RWPE2 (cell line): ENCODE results near the gene FMNL3.
A peak's percentile ranks its signal among the peaks of the same experiment; 100 is the strongest.

Experiments used
- ATAC-seq: fragments of 200-7000 bp; cut with Tn5 transposase; 3 replicates; pipeline ENCODE4 v1.9.1; 2021; ENCODE audit warnings: low read depth
- DNase-seq: peaks from one replicate; pipeline ENCODE4 v3.0.0-alpha.2; 2020; ENCODE audit warnings: low spot score
- H3K27ac ChIP-seq: fragments of 450-650 bp; 2 replicates; pipeline ENCODE4 v1.5.1; 2017; ENCODE audit warnings: mild to moderate bottlenecking; ENCODE audit not compliant: poor library complexity, severe bottlenecking
- H3K27me3 ChIP-seq: fragments of 250-450 bp; sonication (Bioruptor Pico); 2 replicates; pipeline ENCODE4 v1.5.1; 2021; ENCODE audit warnings: mild to moderate bottlenecking, moderate library complexity; ENCODE audit not compliant: insufficient read depth, poor library complexity, severe bottlenecking
- H3K36me3 ChIP-seq: fragments of 250-450 bp; sonication (Bioruptor Pico); 2 replicates; pipeline ENCODE4 v1.5.1; 2020; ENCODE audit warnings: low read depth, mild to moderate bottlenecking, moderate library complexity
- H3K4me1 ChIP-seq: fragments of 250-450 bp; sonication (Bioruptor Pico); 2 replicates; pipeline ENCODE4 v1.5.1; 2021; ENCODE audit warnings: mild to moderate bottlenecking, moderate library complexity; ENCODE audit not compliant: insufficient read depth, poor library complexity, severe bottlenecking
- H3K4me3 ChIP-seq: fragments of 250-450 bp; sonication (Bioruptor Pico); 2 replicates; pipeline ENCODE4 v1.5.1; 2021; ENCODE audit warnings: mild to moderate bottlenecking, moderate library complexity; ENCODE audit not compliant: severe bottlenecking
- H3K9me3 ChIP-seq: fragments of 250-450 bp; sonication (Bioruptor Pico); 2 replicates; pipeline ENCODE4 v1.5.1; 2021; ENCODE audit warnings: mild to moderate bottlenecking, moderate library complexity; ENCODE audit not compliant: severe bottlenecking
- TF ChIP-seq, protein P1 (sequence below): fragments of 450-650 bp; IDR thresholded peaks from one replicate; pipeline ENCODE4 v1.5.1; 2017; ENCODE audit warnings: mild to moderate bottlenecking, moderate library complexity; ENCODE audit not compliant: poor library complexity, severe bottlenecking

The FMNL3 gene

DNA sequence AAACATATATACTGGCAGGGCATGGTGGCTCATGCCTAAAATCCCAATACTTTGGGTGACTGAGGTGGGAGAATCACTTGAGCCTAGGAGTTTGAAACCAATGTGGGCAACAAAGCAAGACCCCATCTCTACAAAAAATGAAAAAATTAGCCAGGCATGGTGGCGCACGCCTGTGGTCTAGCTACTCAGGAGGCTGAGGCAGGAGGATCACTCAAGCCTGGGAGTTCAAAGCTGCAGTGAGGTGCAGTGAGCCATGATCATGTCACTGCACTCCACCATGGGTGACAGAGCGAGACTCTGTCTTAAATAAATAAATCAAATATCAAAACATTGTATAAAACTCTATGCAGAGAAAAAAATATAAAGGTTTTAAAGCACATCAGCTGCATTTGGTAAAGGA, 5.2 kb downstream of the FMNL3 start:
- DNase-seq = no peak
- TF ChIP-seq, protein P1, sequence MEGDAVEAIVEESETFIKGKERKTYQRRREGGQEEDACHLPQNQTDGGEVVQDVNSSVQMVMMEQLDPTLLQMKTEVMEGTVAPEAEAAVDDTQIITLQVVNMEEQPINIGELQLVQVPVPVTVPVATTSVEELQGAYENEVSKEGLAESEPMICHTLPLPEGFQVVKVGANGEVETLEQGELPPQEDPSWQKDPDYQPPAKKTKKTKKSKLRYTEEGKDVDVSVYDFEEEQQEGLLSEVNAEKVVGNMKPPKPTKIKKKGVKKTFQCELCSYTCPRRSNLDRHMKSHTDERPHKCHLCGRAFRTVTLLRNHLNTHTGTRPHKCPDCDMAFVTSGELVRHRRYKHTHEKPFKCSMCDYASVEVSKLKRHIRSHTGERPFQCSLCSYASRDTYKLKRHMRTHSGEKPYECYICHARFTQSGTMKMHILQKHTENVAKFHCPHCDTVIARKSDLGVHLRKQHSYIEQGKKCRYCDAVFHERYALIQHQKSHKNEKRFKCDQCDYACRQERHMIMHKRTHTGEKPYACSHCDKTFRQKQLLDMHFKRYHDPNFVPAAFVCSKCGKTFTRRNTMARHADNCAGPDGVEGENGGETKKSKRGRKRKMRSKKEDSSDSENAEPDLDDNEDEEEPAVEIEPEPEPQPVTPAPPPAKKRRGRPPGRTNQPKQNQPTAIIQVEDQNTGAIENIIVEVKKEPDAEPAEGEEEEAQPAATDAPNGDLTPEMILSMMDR = no peak
- Histone ChIP-seq H3K36me3 (no peaks in the 10 kb centered on the region), H3K27ac (no peak overlapping the region), H3K27me3 (no peaks in the 10 kb centered on the region), H3K4me3 (no peak overlapping the region), H3K4me1 (peaks cover 7% of the 10 kb centered on the region), H3K9me3 (no peaks in the 10 kb centered on the region)
- ATAC-seq = no peak

DNA sequence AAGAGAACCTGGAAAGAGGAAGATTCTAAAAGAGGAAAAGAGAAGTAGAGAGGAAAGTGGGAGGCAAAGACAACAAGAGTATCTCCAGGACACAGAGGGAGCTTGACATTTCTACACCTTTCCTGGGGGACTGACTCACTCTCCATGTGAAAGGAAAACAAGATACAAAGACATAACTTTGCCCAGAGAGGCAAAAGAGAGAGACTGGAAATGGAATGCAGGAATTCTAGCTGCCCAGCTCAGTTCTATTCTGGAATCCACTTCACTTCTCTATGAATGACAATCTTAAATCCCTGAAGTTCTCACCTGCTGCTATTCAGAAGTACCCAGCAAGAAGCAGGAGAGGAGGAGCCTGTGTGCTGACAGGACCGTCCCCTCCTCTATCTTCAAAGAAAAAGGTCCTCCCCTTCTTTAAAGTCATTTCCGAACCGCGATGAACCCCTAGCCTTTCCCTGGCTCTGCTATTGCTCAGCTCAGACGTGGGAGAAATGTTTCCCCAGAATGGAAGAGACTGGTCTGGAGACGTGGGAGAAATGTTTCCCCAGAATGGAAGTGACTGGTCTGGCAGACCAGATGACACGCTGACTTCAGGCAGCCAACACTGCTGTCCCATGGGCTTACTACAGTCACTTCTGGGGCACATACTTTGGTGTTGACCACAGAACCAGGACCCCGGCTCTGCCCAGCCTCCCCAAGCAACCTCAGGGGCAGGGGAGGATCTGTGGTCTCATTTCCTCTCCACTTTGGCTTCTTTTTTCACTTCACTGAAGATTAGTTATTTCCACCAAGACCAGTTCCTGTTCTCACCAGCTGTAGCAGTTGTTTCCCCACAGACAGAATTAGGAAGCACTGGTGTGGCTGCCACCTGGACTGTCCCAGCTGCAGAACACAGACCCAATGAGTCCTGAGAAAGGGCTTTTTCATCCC, 8.3 kb downstream of the FMNL3 start:
- ATAC-seq = peak; percentile 57; the same call in 2 of the 3 replicates
- DNase-seq = no peak
- TF ChIP-seq, protein P1 = no peak
- H3K4me3 ChIP-seq = no peak overlapping the region
- H3K4me1 ChIP-seq = no peaks in the 10 kb centered on the region
- no peaks in the 10 kb centered on the region for H3K27me3 ChIP-seq
- H3K36me3 ChIP-seq = no peaks in the 10 kb centered on the region
- no peaks in the 10 kb centered on the region for H3K9me3 ChIP-seq
- no peak overlapping the region for H3K27ac ChIP-seq

DNA sequence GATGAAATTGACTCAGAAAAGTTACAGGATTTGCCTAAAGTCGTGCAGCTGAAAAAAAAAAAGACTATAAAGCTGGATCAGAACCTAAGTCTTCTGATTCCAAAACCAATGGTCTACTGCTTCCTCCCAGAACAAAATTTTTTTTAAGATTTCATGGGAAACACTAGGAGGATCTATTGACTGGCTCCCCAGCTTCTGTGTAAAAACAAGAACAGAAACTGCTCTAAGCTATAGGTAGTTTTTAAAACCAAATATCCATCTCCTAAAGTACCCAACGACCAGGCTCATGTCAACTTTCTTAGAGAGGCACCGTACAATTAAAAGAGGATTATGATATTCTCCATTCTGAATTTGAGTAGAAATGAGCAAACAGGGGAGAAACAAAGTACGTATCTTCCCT, 9.4 kb downstream of the FMNL3 start:
- Histone ChIP-seq H3K4me3 (no peak overlapping the region), H3K27me3 (no peaks in the 10 kb centered on the region), H3K36me3 (no peaks in the 10 kb centered on the region), H3K27ac (no peak overlapping the region), H3K9me3 (no peaks in the 10 kb centered on the region), H3K4me1 (no peaks in the 10 kb centered on the region)
- TF ChIP-seq, protein P1 = no peak
- ATAC-seq (no peak), DNase-seq (no peak)

DNA sequence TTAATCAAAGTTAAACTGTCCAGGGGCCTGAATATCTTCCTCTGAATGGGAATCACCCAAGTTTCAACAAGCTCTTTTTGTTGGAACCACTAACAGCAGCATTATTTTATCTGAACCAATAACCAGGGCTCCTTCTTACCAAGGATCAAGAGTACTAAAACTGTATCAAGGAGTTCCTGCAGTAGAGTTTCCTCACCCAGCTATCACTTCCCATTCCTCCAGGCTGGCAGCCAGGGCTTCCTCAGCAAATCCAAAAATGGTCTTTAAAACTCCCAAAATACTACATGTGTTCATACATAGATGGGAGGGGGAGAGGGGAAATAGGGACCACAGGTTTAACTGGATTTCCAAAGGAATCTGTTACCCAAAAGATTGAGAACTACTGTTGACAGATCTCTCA, 10.5 kb downstream of the FMNL3 start:
- H3K9me3 ChIP-seq = no peaks in the 10 kb centered on the region
- H3K4me1 ChIP-seq = no peaks in the 10 kb centered on the region
- no peak for DNase-seq
- no peaks in the 10 kb centered on the region for H3K36me3 ChIP-seq
- no peak for ATAC-seq
- H3K27me3 ChIP-seq = no peaks in the 10 kb centered on the region
- TF ChIP-seq, protein P1 = no peak
- no peak overlapping the region for H3K4me3 ChIP-seq
- H3K27ac ChIP-seq = no peak overlapping the region

- no peaks in the 10 kb centered on the region for H3K27me3 ChIP-seq
- TF ChIP-seq, protein P1 = no peak
These were observed 13.2 kb downstream of the FMNL3 start for GRCh38 chr12:49693931-49694444.

More at GRCh38 chr12:49693931-49694444, 13.2 kb downstream of the FMNL3 start:
- Histone ChIP-seq H3K27ac (no peak overlapping the region), H3K9me3 (no peaks in the 10 kb centered on the region), H3K4me3 (no peak overlapping the region), H3K36me3 (no peaks in the 10 kb centered on the region), H3K4me1 (no peaks in the 10 kb centered on the region)
- ATAC-seq (no peak), DNase-seq (no peak)
